Pancreas (tissue), 10 donors: Measurements from ENCODE around the gene CINP. TPM values are rescaled to one million over a fixed set of nuclear protein-coding genes. Genes with fewer than 3 reads are reported as not detected.

Experiments used
- ATAC-seq, 4 donors: fragments of 200-7000 bp; cut with Tn5 transposase; one replicate each; pipeline versions ENCODE4 v1.8.0 to v1.9.1; 2020; ENCODE audit warnings: mild to moderate bottlenecking in 4 of 4, moderate library complexity in 4 of 4
- DNase-seq, 6 donors: peaks; one replicate each; pipeline ENCODE4 v3.0.0-alpha.2; 2020
- FAIRE-seq: peaks from 2 replicates; lab custom pipeline; 2012; peaks lifted over from hg19 to GRCh38; lab: Jason Lieb, UNC
- H3K27ac ChIP-seq, 4 donors: fragments of 200-600 bp; sonication (generic); 1 replicate in 3 of 4; 2 replicates in 1 of 4; pipeline versions ENCODE4 v1.5.0 to v1.8.0; 2020
- H3K27me3 ChIP-seq, 4 donors: fragments of 200-600 bp; one replicate each; pipeline ENCODE4 v1.8.0; 2021
- H3K36me3 ChIP-seq, 3 donors: fragments of 200-600 bp; sonication (generic) in 1 of 3; one replicate each; pipeline versions ENCODE4 v1.5.0 to v1.8.0; 2020 to 2021
- H3K4me1 ChIP-seq, 3 donors: fragments of 200-600 bp; one replicate each; pipeline ENCODE4 v1.8.0; 2021
- H3K4me3 ChIP-seq, 4 donors: fragments of 200-600 bp; sonication (generic) in 2 of 4; one replicate each; pipeline versions ENCODE4 v1.5.0 to v1.8.0; 2020 to 2021
- H3K9me3 ChIP-seq, 4 donors: fragments of 200-600 bp; one replicate each; pipeline ENCODE4 v1.8.0; 2021
- CTCF ChIP-seq, 4 donors: fragments of 200-600 bp; sonication (generic) in 3 of 4; IDR thresholded peaks; one replicate each; pipeline versions ENCODE4 v1.5.0 to v1.8.0; 2021; ENCODE audit warnings: antibody characterized with exemption in 4 of 4
- WGBS, 2 donors: extraction: QIAGEN DNeasy Blood & Tissue Kit; methylation state at CpG; one replicate each; pipeline ENCODE4 v1.1.7; 2013; 5-methylcytosine and 5-hydroxymethylcytosine counted together
- intact Hi-C, 3 donors: fragments of 100-400 bp; cut with DNase I; formaldehyde crosslinking; loops; one replicate each; pipeline versions ENCODE4 v1.11.1 to v1.14.2; 2022
- polyA plus RNA-seq, 2 donors: library from polyadenylated mRNA; stranded (reverse); fragments of 200-250 nt; gene quantifications; one replicate each; pipeline ENCODE4 v1.2.3, GENCODE V29; 2013
- total RNA-seq, 6 donors: library from RNA; stranded (reverse); fragmentation: NEBNext Ultra II Directional in 4 of 6; extraction: Animal tissue kit (Norgen Biotek cat#: 25700) in 4 of 6; gene quantifications; one replicate each; pipeline versions ENCODE4 v1.2.1 to v1.2.4, GENCODE V29; 2021 to 2023
- donor health status: healthy with polysubstance abuse.
- donor health status: DM: no; HTN: no; CAD: no; lungs with moderate emphysema.
- donor health status: DM: no; HTN: no; CAD: no.
- donor health status: control.
- donor health status: control.
- donor health status: Bipolar disorder and iron deficiency.
- donor health status: DM: yes; HTN: yes; CAD: no.
- donor health status: DM: no; HTN: no; CAD: no.
- donor health status: DM: no; HTN: no; CAD: no.
- donor health status: DM: yes; HTN: yes; CAD: no.

Gene CINP
- total and polyA plus RNA-seq, 8 donors, result 19.5 to 26.4 (median 24.9) TPM

- Histone ChIP-seq H3K27ac (no peak overlapping the region), H3K9me3 (no peaks in the 10 kb centered on the region), H3K27me3 (no peaks in the 10 kb centered on the region), H3K4me1 (no peaks in the 10 kb centered on the region), H3K36me3 (peaks cover 0 to 30% (median 13%) of the 10 kb centered on the region in 3 donors), H3K4me3 (no peak overlapping the region)
- no peak for DNase-seq
- 90 to 94% methylated on average over 7 of the region's 7 CpGs for WGBS, 2 donors
- TF ChIP-seq CTCF (IDR thresholded peaks at IDR 0.05), result no peak
- FAIRE-seq, result no peak
- no peak for ATAC-seq
- intact Hi-C loops, result no loop called here
Observed at GRCh38 chr14:102344084-102344483, 18.6 kb downstream of the CINP start.

- TF ChIP-seq CTCF (IDR thresholded peaks at IDR 0.05), result no peak
- DNase-seq (no peak), ATAC-seq (no peak), FAIRE-seq (no peak)
- WGBS, 2 donors, result 90 to 92% methylated on average over 5 of the region's 5 CpGs
- Histone ChIP-seq H3K36me3 (peaks cover 0 to 19% (median 8%) of the 10 kb centered on the region in 3 donors), H3K9me3 (no peaks in the 10 kb centered on the region), H3K4me1 (no peaks in the 10 kb centered on the region), H3K4me3 (no peak overlapping the region), H3K27ac (no peak overlapping the region), H3K27me3 (no peaks in the 10 kb centered on the region)
- intact Hi-C loops, result no loop called here
Observed at GRCh38 chr14:102342238-102342637, 20.5 kb downstream of the CINP start.

GRCh38 chr14:102341566-102341965, 21.1 kb downstream of the CINP start:
- intact Hi-C loops, result no loop called here
- H3K4me3 ChIP-seq, result no peak overlapping the region
- WGBS, 2 donors, result 87 to 88% methylated on average over 8 of the region's 8 CpGs
- H3K4me1 ChIP-seq, result no peaks in the 10 kb centered on the region
- FAIRE-seq (no peak), ATAC-seq (peak in 1 of 4 donors; percentile 11), DNase-seq (no peak)
- H3K27ac ChIP-seq, result no peak overlapping the region
- H3K9me3 ChIP-seq, result no peaks in the 10 kb centered on the region
- H3K36me3 ChIP-seq, result peaks cover 0 to 12% (median 8%) of the 10 kb centered on the region in 3 donors
- H3K27me3 ChIP-seq, result no peaks in the 10 kb centered on the region
- no peak for TF ChIP-seq CTCF (IDR thresholded peaks at IDR 0.05)

GRCh38 chr14:102338724-102339123, 24.0 kb downstream of the CINP start:
- intact Hi-C loops, result no loop called here
- FAIRE-seq (no peak), DNase-seq (peak in 1 of 6 donors; percentile 13), ATAC-seq (no peak)
- no peak for TF ChIP-seq CTCF (IDR thresholded peaks at IDR 0.05)
- Histone ChIP-seq H3K4me1 (no peaks in the 10 kb centered on the region), H3K9me3 (no peaks in the 10 kb centered on the region), H3K36me3 (peaks cover 0 to 11% (median 0%) of the 10 kb centered on the region in 3 donors), H3K27ac (no peak overlapping the region), H3K27me3 (no peaks in the 10 kb centered on the region), H3K4me3 (no peak overlapping the region)
- 90 to 93% methylated on average over 9 of the region's 9 CpGs for WGBS, 2 donors

GRCh38 chr14:102335163-102335562, 27.5 kb downstream of the CINP start:
- Histone ChIP-seq H3K4me1 (no peaks in the 10 kb centered on the region), H3K27me3 (no peaks in the 10 kb centered on the region), H3K36me3 (peaks cover 0 to 18% (median 0%) of the 10 kb centered on the region in 3 donors), H3K4me3 (no peak overlapping the region), H3K27ac (no peak overlapping the region), H3K9me3 (no peaks in the 10 kb centered on the region)
- intact Hi-C loops, result no loop called here
- peak in 2 of 6 donors; percentile 6 to 45 for DNase-seq
- no peak for TF ChIP-seq CTCF (IDR thresholded peaks at IDR 0.05)
- 88 to 95% methylated on average over 7 of the region's 7 CpGs for WGBS, 2 donors
- no peak for ATAC-seq
- no peak for FAIRE-seq
